GM23338 (cell line): Measurements from ENCODE around the gene SLCO3A1.

Experiments used
- CTCF ChIP-seq, 2 experiments: fragments of 200-600 bp in 1 of 2; sonication (generic) in 1 of 2; conservative IDR thresholded peaks; 2 replicates each; pipeline versions ENCODE4 v1.5.1 to v1.6.1; 2016 to 2017; ENCODE audit warnings: antibody characterized with exemption in 2 of 2, low read depth in 2 of 2, mild to moderate bottlenecking in 2 of 2, moderate library complexity in 1 of 2
- EZH2 ChIP-seq: fragments of 200-600 bp; sonication (generic); IDR thresholded peaks from one replicate; pipeline ENCODE4 v1.8.0; 2017; ENCODE audit warnings: antibody characterized with exemption, mild to moderate bottlenecking, low read depth; ENCODE audit not compliant: unreplicated experiment
- EZH2phosphoT487 ChIP-seq: fragments of 200-600 bp; sonication (generic); IDR thresholded peaks from one replicate; pipeline ENCODE4 v1.8.1; 2018; ENCODE audit warnings: antibody characterized with exemption; ENCODE audit not compliant: unreplicated experiment
- JUNB ChIP-seq: IDR thresholded peaks from one replicate; pipeline ENCODE4 v1.6.1; 2016; ENCODE audit warnings: antibody characterized with exemption; ENCODE audit not compliant: unreplicated experiment
- NANOG ChIP-seq: IDR thresholded peaks from 2 replicates; pipeline ENCODE4 v1.6.1; 2016; ENCODE audit warnings: antibody characterized with exemption, borderline replicate concordance
- POLR2AphosphoS5 ChIP-seq: IDR thresholded peaks from 2 replicates; pipeline ENCODE4 v1.6.1; 2016; ENCODE audit warnings: antibody characterized with exemption, low read depth
- ZNF331 ChIP-seq: fragments of 250-450 bp; sonication (Bioruptor Pico); IDR thresholded peaks from 2 replicates; pipeline ENCODE4 v1.5.0; 2020; ENCODE audit warnings: low read depth, mild to moderate bottlenecking, moderate library complexity
- TF ChIP-seq, protein P1 (sequence below): IDR thresholded peaks from one replicate; pipeline ENCODE4 v1.6.1; 2018; ENCODE audit warnings: antibody characterized with exemption; ENCODE audit not compliant: unreplicated experiment

- TF ChIP-seq CTCF (conservative IDR thresholded peaks at IDR 0.05; ENCODE audit: low read depth in 2 of 2) = no peak
- no peak for TF ChIP-seq ZNF331 (CRISPR knock-in tag)
- TF ChIP-seq POLR2AphosphoS5 = no peak
- no peak for TF ChIP-seq EZH2
- no peak for TF ChIP-seq EZH2phosphoT487
- no peak for TF ChIP-seq NANOG
- TF ChIP-seq, protein P1, sequence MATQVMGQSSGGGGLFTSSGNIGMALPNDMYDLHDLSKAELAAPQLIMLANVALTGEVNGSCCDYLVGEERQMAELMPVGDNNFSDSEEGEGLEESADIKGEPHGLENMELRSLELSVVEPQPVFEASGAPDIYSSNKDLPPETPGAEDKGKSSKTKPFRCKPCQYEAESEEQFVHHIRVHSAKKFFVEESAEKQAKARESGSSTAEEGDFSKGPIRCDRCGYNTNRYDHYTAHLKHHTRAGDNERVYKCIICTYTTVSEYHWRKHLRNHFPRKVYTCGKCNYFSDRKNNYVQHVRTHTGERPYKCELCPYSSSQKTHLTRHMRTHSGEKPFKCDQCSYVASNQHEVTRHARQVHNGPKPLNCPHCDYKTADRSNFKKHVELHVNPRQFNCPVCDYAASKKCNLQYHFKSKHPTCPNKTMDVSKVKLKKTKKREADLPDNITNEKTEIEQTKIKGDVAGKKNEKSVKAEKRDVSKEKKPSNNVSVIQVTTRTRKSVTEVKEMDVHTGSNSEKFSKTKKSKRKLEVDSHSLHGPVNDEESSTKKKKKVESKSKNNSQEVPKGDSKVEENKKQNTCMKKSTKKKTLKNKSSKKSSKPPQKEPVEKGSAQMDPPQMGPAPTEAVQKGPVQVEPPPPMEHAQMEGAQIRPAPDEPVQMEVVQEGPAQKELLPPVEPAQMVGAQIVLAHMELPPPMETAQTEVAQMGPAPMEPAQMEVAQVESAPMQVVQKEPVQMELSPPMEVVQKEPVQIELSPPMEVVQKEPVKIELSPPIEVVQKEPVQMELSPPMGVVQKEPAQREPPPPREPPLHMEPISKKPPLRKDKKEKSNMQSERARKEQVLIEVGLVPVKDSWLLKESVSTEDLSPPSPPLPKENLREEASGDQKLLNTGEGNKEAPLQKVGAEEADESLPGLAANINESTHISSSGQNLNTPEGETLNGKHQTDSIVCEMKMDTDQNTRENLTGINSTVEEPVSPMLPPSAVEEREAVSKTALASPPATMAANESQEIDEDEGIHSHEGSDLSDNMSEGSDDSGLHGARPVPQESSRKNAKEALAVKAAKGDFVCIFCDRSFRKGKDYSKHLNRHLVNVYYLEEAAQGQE = no peak
- no peak for TF ChIP-seq JUNB
These were observed 242.2 kb downstream of the SLCO3A1 start for GRCh38 chr15:92095693-92096092.
